HepG2 (cell line): ENCODE data around the gene BLVRB. TPM values are rescaled to one million over a fixed set of nuclear protein-coding genes. Genes with fewer than 3 reads are reported as not detected.

Experiments used
- ATAC-seq: fragments of 200-7000 bp; cut with Tn5 transposase; 3 replicates; pipeline ENCODE4 v1.9.1; 2020; ENCODE audit warnings: mild to moderate bottlenecking, moderate library complexity
- BruUV-seq: library from RNA; stranded (reverse); fragments of 400-500 nt; replicated peaks from 2 replicates; lab custom pipeline; 2021; lab: Mats Ljungman, UMichigan
- CTCF ChIA-PET: fragments of 300-600 bp; formaldehyde crosslinking; extraction: SDS; loops from one replicate; lab custom pipeline; 2021; ENCODE audit warnings: low total read pairs, inconsistent platforms, low intra/inter-chr PET ratio; lab: Yijun Ruan, JAX
- POLR2A ChIA-PET: fragments of 350-600 bp; sonication (Branson Sonifier 250); formaldehyde crosslinking; loops from one replicate; lab custom pipeline; 2020; ENCODE audit warnings: antibody characterized with exemption, inconsistent platforms; lab: Yijun Ruan, JAX
- DNase-seq: peaks from one replicate; pipeline ENCODE4 v3.0.0-alpha.2; 2015; ENCODE audit warnings: low spot score
- FAIRE-seq: peaks from 3 replicates; lab custom pipeline; 2011; peaks lifted over from hg19 to GRCh38; lab: Jason Lieb, UNC
- H2AFZ ChIP-seq: one replicate; pipeline ENCODE4 v1.6.1; 2011; ENCODE audit warnings: low read length, inconsistent platforms
- H3K27ac ChIP-seq: fragments of 300-600 bp; 3 replicates; pipeline ENCODE4 v1.8.0; 2011; ENCODE audit warnings: mixed run types, mild to moderate bottlenecking, mixed read lengths, low read length, inconsistent platforms; ENCODE audit not compliant: insufficient read depth; ENCODE audit errors: extremely low read length
- H3K27me3 ChIP-seq, 2 experiments: fragments of 200-600 bp in 1 of 2; 2 replicates in 1 of 2; 3 replicates in 1 of 2; pipeline versions ENCODE4 v1.6.0 to v1.8.0; 2011; ENCODE audit warnings: low read length in 2 of 2, mild to moderate bottlenecking in 2 of 2, moderate library complexity in 2 of 2, inconsistent platforms in 1 of 2; ENCODE audit not compliant: insufficient read depth in 2 of 2, control insufficient read depth in 1 of 2
- H3K36me3 ChIP-seq, 2 experiments: fragments of 200-600 bp in 1 of 2; replicated peaks in 1 of 2; 2 replicates in 1 of 2; 3 replicates in 1 of 2; pipeline versions ENCODE4 v1.5.1 to v1.8.0; 2011; ENCODE audit warnings: low read length in 2 of 2, inconsistent platforms in 1 of 2; ENCODE audit not compliant: insufficient read depth in 2 of 2, control insufficient read depth in 1 of 2
- H3K4me1 ChIP-seq: 2 replicates; pipeline ENCODE4 v1.5.1; 2012; ENCODE audit warnings: low read length, inconsistent platforms; ENCODE audit not compliant: insufficient read depth
- H3K4me2 ChIP-seq: 2 replicates; pipeline ENCODE4 v1.6.0; 2011; ENCODE audit warnings: low read depth, low read length, inconsistent platforms
- H3K4me3 ChIP-seq, 3 experiments: fragments of 200-600 bp in 1 of 3; sonication (generic), shearing (Covaris generic) in 1 of 3; replicated peaks in 1 of 3; 2 replicates each; pipeline ENCODE4 v1.5.1; 2011 to 2016; ENCODE audit warnings: low read length in 3 of 3, inconsistent platforms in 2 of 3, low read depth in 2 of 3, mild to moderate bottlenecking in 2 of 3, control low read depth in 1 of 3, mixed read lengths in 1 of 3; ENCODE audit not compliant: insufficient read depth in 1 of 3
- H3K79me2 ChIP-seq: one replicate; pipeline ENCODE4 v1.6.1; 2011; ENCODE audit warnings: low read length, inconsistent platforms; ENCODE audit not compliant: insufficient read depth
- H3K9ac ChIP-seq: 2 replicates; pipeline ENCODE4 v1.6.0; 2011; ENCODE audit warnings: mild to moderate bottlenecking, low read depth, low read length, inconsistent platforms; ENCODE audit not compliant: insufficient read depth
- H3K9me3 ChIP-seq: 2 replicates; pipeline ENCODE4 v1.5.1; 2012; ENCODE audit warnings: mild to moderate bottlenecking, low read length
- H4K20me1 ChIP-seq: 2 replicates; pipeline ENCODE4 v1.6.0; 2011; ENCODE audit warnings: inconsistent platforms, mild to moderate bottlenecking, low read length, moderate library complexity; ENCODE audit not compliant: insufficient read depth
- AHDC1 ChIP-seq: sonication (generic); formaldehyde crosslinking; IDR thresholded peaks from 2 replicates; pipeline ENCODE4 v1.5.1; 2020; ENCODE audit warnings: mild to moderate bottlenecking, missing genetic modification reagents, borderline replicate concordance
- CEBPG ChIP-seq: IDR thresholded peaks from 2 replicates; pipeline ENCODE4 v1.6.1; 2016
- EHMT2 ChIP-seq: fragments of 200-600 bp; sonication (generic); IDR thresholded peaks from 2 replicates; pipeline ENCODE4 v1.7.0; 2017; ENCODE audit warnings: antibody characterized with exemption, low read depth, low read length, borderline replicate concordance
- EP300 ChIP-seq, 3 experiments: sonication (generic) in 1 of 3; formaldehyde crosslinking in 1 of 3; IDR thresholded peaks; 2 replicates each; pipeline versions ENCODE4 v1.5.1 to v1.6.1; 2011 to 2020; ENCODE audit warnings: low read depth in 2 of 3, low read length in 2 of 3, borderline replicate concordance in 1 of 3, improper control_type of control experiment in 1 of 3, mild to moderate bottlenecking in 1 of 3, missing genetic modification reagents in 1 of 3, moderate library complexity in 1 of 3
- HIVEP1 ChIP-seq: sonication (generic); formaldehyde crosslinking; IDR thresholded peaks from 2 replicates; pipeline ENCODE4 v1.4.0; 2020; ENCODE audit warnings: mild to moderate bottlenecking, missing genetic modification reagents
- MEIS1 ChIP-seq: sonication (generic); formaldehyde crosslinking; IDR thresholded peaks from 2 replicates; pipeline ENCODE4 v1.9.0; 2021; ENCODE audit warnings: mild to moderate bottlenecking, missing genetic modification reagents, moderate library complexity, borderline replicate concordance
- MNT ChIP-seq: fragments of 450-650 bp; IDR thresholded peaks from 2 replicates; pipeline ENCODE4 v1.6.1; 2016
- SALL1 ChIP-seq: sonication (generic); formaldehyde crosslinking; IDR thresholded peaks from 2 replicates; pipeline ENCODE4 v1.8.0; 2022; ENCODE audit warnings: mild to moderate bottlenecking, missing genetic modification reagents
- SIX1 ChIP-seq: sonication (generic); formaldehyde crosslinking; IDR thresholded peaks from 2 replicates; pipeline ENCODE4 v1.4.0; 2020; ENCODE audit warnings: missing genetic modification reagents, borderline replicate concordance
- ZBTB7B ChIP-seq: sonication (generic); formaldehyde crosslinking; IDR thresholded peaks from 2 replicates; pipeline ENCODE4 v1.4.0; 2020; ENCODE audit warnings: missing genetic modification reagents
- ZNF33A ChIP-seq: sonication (generic); formaldehyde crosslinking; IDR thresholded peaks from 2 replicates; pipeline ENCODE4 v1.5.1; 2020; ENCODE audit warnings: missing genetic modification reagents, mild to moderate bottlenecking, moderate library complexity, borderline replicate concordance
- ZNF446 ChIP-seq: sonication (generic); formaldehyde crosslinking; IDR thresholded peaks from 2 replicates; pipeline ENCODE4 v1.5.0; 2020; ENCODE audit warnings: mild to moderate bottlenecking, missing genetic modification reagents
- ZNF546 ChIP-seq: sonication (generic); formaldehyde crosslinking; conservative IDR thresholded peaks from 2 replicates; pipeline ENCODE4 v1.8.1; 2023; ENCODE audit warnings: mild to moderate bottlenecking, missing genetic modification reagents
- ZNF577 ChIP-seq: sonication (generic); formaldehyde crosslinking; IDR thresholded peaks from 2 replicates; pipeline ENCODE4 v1.4.0; 2020; ENCODE audit warnings: mild to moderate bottlenecking, low read depth, missing genetic modification reagents, borderline replicate concordance
- ZNF780A ChIP-seq: sonication (generic); formaldehyde crosslinking; IDR thresholded peaks from 2 replicates; pipeline ENCODE4 v1.8.0; 2022; ENCODE audit warnings: mild to moderate bottlenecking, missing genetic modification reagents, moderate library complexity
- ZNF841 ChIP-seq: sonication (generic); formaldehyde crosslinking; IDR thresholded peaks from 2 replicates; pipeline ENCODE4 v1.8.1; 2023; ENCODE audit warnings: missing genetic modification reagents, borderline replicate concordance
- WGBS: methylation state at CpG from one replicate; pipeline ENCODE4 v1.1.6; 2017; ENCODE audit warnings: low lambda C conversion rate; 5-methylcytosine and 5-hydroxymethylcytosine counted together
- in situ Hi-C: cut with HindIII; loops from 2 replicates; pipeline ENCODE4 v1.10.0; 2017; ENCODE audit warnings: low pct_unique_long_range_greater_than_20kb; ENCODE audit not compliant: extremely low pct_ligation_motif_present
- intact Hi-C: fragments of 100-400 bp; cut with micrococcal nuclease; formaldehyde crosslinking; loops from one replicate; pipeline ENCODE4 v1.10.0; 2022; ENCODE audit not compliant: unreplicated experiment
- polyA plus RNA-seq, 8 experiments: library from polyadenylated mRNA; depleted of rRNA in 3 of 8; stranded (reverse) in 7 of 8; unstranded in 1 of 8; fragments of >200 nt; fragmentation: Illumina TruSeq in 4 of 8; extraction: Trizol in 4 of 8; gene quantifications; 2 replicates each; pipeline versions ENCODE4 v1.2.1 to v1.2.3, GENCODE V29; 2011 to 2016; ENCODE audit warnings: low read depth in 4 of 8, missing spikeins in 1 of 8, mixed read lengths in 1 of 8; ENCODE audit not compliant: insufficient read depth in 1 of 8
- total RNA-seq, 5 experiments: library from RNA; depleted of rRNA; stranded (reverse); fragments of >200 nt; fragmentation: Illumina TruSeq; extraction: Trizol; gene quantifications; 2 replicates each; pipeline ENCODE4 v1.2.3, GENCODE V29; 2016; ENCODE audit warnings: low read depth in 1 of 5

The BLVRB gene
- total and polyA plus RNA-seq, 2 of the 13 experiments (the other 11 are each of a cell fraction or from before 2014, with no cell fraction given), result 25.9 to 51.4 TPM

DNA sequence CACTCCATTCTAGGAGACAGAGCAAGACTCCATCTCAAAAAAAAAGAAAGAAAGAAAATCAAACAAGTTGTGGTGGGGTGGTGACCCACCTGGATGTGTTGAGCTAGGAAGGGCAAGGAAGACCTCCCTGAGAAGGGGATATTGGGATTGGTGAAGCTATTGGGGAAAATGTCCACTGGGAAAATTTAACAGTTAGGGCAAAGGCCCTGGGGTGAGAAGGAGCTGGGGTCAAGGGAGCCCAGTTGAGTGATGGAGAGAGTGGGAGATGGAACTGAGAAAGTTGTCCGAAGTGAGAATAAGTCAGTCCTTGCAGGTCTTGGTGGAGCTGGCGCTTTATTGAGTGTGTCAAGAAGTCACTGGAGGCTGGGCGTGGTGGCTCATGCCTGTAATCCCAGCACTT, 27.3 kb downstream of the BLVRB start:
- Histone ChIP-seq H3K9ac (no peak overlapping the region), H3K27me3 (no peaks in the 10 kb centered on the region; a peak in 1 of 5 replicates), H3K36me3 (peaks cover 7 to 22% of the 10 kb centered on the region in 2 experiments; a peak in 4 of 5 replicates), H3K4me3 (no peak overlapping the region), H2AFZ (no peak overlapping the region), H3K9me3 (no peaks in the 10 kb centered on the region), H3K4me2 (no peak overlapping the region), H3K27ac (no peak overlapping the region), H3K4me1 (peaks cover 34% of the 10 kb centered on the region), H3K79me2 (peaks cover 19% of the 10 kb centered on the region), H4K20me1 (peaks cover 13% of the 10 kb centered on the region)
- intact Hi-C loops (no loop called here), in situ Hi-C loops (no loop called here)
- ATAC-seq (no peak), DNase-seq (no peak), FAIRE-seq (no peak)
- ChIA-PET POLR2A (interaction anchor here (2.9 kb wide), 1 partner anchor 12 kb away, joined by 15 read pairs; the partner anchor contains the start of gene SERTAD1), CTCF (no interaction called here)
- 92% methylated on average over 3 of the region's 3 CpGs for WGBS
- no TSS peak for BruUV-seq
- TF ChIP-seq ZNF841 (CRISPR knock-in tag) (no peak), MNT (no peak), EP300 (IDR thresholded peaks at IDR 0.05; ENCODE audit: low read depth in 2 of 2, low read length in 2 of 2) (no peak), EP300 (CRISPR knock-in tag; IDR thresholded peaks at IDR 0.05; ENCODE audit: borderline replicate concordance) (no peak), AHDC1 (no peak), MEIS1 (CRISPR knock-in tag) (no peak), ZNF780A (CRISPR knock-in tag) (no peak), CEBPG (CRISPR knock-in tag) (no peak), HIVEP1 (CRISPR knock-in tag) (no peak), ZNF546 (CRISPR knock-in tag) (no peak), EHMT2 (no peak), ZNF446 (no peak), SIX1 (CRISPR knock-in tag) (no peak), ZNF577 (CRISPR knock-in tag) (no peak), ZBTB7B (CRISPR knock-in tag) (no peak), ZNF33A (no peak), SALL1 (CRISPR knock-in tag) (no peak)
